ENCODE measurements around the gene IL21R.
"Not testable (repeated sequence)": the region's sequence is repeated elsewhere in the genome, so short reads cannot be mapped to it uniquely, and the experiment has no call there.

The IL21R gene

DNA sequence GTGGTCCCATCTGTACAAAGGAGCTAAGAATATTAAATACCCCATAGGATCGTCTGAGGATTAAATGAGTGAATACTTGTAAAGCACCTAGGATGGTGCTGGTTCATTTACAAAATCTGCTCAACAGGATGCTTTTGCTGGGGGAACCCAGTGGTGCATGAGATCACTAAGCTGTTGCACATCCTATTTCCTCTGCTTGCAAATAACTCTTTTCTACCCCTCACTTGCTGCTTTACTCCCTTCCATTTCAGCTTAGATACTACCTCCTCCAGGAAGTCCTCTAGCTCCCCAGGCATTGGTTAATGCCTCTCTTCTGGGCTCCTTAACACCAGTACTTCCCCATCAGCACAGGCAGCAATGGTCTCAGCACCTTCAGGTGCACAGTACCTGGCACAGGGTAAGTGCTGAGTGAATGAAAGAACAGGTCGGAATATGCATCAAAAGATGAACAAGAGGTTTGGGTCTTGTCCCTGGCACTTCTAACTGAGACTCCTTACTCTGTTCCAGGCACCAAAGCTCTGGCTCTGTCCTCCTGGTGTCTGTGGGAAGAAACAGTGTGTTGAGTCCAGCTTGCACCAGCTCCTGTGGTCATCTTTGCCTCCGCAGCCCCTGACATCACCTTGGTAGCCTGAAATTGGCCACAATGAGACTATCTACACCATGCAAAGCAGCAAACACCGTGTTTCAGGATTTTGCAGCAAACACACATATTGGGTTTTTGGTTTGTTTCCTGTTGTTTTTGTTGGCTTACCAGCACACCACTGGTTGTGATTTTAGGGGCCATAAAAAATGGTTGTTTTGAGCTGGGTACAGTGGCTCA is 24.1 kb upstream of the IL21R start:
- no peak for DNase-seq

- no peak for DNase-seq
These were observed 23.0 kb upstream of the IL21R start for GRCh38 chr16:27378871-27379481.

- no peak for DNase-seq
These were observed 22.1 kb upstream of the IL21R start for GRCh38 chr16:27379919-27380318.

GRCh38 chr16:27381236-27381635 is 20.7 kb upstream of the IL21R start:
- no peak for DNase-seq

GRCh38 chr16:27381974-27382855 is 19.8 kb upstream of the IL21R start:
- no peak for DNase-seq

GRCh38 chr16:27383556-27384243 is 18.3 kb upstream of the IL21R start:
- no peak for DNase-seq

GRCh38 chr16:27384425-27384824 is 17.5 kb upstream of the IL21R start:
- DNase-seq = no peak

- DNase-seq = no peak
These were observed 16.6 kb upstream of the IL21R start for GRCh38 chr16:27385398-27385797.

DNA sequence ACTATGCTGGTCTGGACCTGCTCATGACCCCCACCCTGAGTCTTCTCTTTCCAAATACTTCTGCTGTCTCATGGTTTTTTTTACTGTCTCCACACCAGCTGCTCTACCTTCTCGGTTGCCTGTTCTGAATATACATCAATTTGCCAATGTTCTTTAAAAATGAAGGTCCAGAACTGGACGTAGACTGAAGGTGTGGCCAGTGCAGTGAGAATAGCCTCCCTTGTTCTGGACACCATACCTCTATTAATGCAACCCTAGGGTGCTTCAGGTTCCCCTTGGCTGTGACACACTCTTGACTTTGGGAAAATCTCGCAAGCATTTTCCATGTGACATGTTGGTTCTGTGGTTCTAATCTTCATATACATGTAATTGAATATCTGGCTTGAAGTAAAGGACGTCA is 15.3 kb upstream of the IL21R start:
- DNase-seq = no peak

- DNase-seq = no peak
These were observed 14.2 kb upstream of the IL21R start for GRCh38 chr16:27387724-27388123.

GRCh38 chr16:27389272-27389961 is 12.6 kb upstream of the IL21R start:
- no peak for DNase-seq

- no peak for DNase-seq
These were observed 11.8 kb upstream of the IL21R start for GRCh38 chr16:27390151-27390550.

DNA sequence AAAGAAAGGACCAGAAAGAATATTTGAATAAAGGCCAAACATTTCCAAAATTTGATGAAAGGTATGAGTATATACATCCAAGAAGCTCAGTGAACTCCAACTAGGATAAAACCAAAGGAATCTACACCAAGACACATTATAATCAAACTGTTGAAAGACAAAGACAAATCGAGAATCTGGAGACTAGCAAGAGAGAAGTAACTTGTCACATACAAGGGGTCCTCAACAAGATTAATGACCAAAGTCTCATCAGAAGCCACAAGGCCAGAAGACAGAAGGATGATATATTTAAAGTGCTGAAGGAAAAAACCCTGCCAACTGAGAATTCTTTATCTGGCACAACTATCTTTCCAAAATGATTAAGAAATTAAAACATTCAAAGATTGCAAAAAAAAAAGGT is 9.3 kb upstream of the IL21R start:
- no peak for DNase-seq

DNA sequence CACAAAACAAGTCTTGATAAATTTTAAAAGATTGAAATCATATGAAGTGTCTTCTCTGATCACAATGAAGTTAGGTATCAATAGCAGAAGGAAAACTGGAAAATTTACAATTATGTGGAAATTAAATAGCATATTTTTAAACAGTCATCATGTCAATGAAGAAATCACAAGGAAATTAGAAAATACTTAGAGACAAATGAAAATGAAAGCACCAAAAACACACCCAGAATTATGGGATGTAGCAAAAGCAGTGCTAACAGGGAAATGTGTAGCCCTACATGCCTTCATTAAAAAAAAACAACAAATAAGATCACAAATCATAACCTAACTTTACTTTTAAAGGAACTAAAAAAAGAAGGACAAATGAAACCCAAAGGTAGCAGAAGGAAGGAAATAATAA is 7.5 kb upstream of the IL21R start:
- no peak for DNase-seq

- not testable (repeated sequence) for DNase-seq
These were observed 3.6 kb upstream of the IL21R start for GRCh38 chr16:27398341-27398893.

- no peak for DNase-seq
These were observed 2.8 kb upstream of the IL21R start for GRCh38 chr16:27398894-27399853.

GRCh38 chr16:27399969-27400368 is 2.0 kb upstream of the IL21R start:
- DNase-seq = no peak

DNA sequence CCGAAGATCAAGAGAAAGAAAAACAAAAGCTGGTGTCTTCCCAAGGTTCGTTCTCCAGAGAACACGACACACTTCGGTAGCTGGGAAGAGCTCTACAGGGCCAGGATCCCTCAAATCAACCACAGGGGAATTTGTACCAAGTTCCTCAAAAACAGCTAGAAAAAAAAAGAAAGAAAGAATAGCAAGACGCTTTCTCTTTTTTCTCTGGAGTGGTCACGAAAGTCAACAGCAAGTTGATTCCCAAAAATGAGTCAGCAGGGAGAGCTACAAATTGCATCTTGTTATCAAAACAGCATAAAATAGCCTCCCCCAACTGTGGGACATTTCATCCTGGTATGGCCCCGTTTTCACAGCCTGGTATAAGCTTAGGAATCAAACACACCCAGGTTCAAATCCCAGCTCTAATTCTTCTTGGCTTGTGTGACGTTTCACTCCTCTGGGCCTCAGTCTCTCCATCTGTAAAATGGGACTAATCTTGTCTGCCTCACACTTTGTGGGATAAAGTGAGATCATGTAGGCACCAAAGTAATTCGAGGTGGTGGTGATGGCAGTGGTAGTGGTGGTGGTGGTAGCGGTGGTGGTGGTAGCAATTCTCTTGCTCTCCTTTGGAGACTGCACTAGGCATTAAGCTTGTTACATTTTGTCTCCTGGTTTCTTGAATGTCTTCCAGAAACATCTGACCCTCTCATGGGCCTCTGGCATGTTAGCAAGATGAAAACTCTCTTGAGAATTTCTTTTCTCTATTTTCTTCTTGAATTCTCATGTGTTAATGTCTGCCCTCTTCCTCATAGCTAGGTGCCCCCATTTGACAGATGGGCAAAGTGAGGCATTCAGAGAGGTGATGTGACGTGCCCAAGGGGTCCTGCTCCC is 988 bp upstream of the IL21R start:
- no peak for DNase-seq

GRCh38 chr16:27402569-27402963 is 592 bp downstream of the IL21R start:
- no peak for DNase-seq
